SK-N-SH (cell line): ENCODE data around the gene PPP2CA.
A peak's percentile ranks its signal among the peaks of the same experiment; 100 is the strongest.

Source experiments
- JUND ChIP-seq: IDR thresholded peaks from 2 replicates; pipeline ENCODE4 v1.4.0; 2012
- POLR2AphosphoS5 ChIP-seq: IDR thresholded peaks from 2 replicates; pipeline ENCODE4 v1.6.1; 2012; ENCODE audit warnings: low read depth, low read length
- SIN3A ChIP-seq: IDR thresholded peaks from 2 replicates; pipeline ENCODE4 v1.6.1; 2012; ENCODE audit warnings: low read depth, mild to moderate bottlenecking, low read length, moderate library complexity, borderline replicate concordance
- TCF12 ChIP-seq: IDR thresholded peaks from 2 replicates; pipeline ENCODE4 v1.4.0; 2012

DNA sequence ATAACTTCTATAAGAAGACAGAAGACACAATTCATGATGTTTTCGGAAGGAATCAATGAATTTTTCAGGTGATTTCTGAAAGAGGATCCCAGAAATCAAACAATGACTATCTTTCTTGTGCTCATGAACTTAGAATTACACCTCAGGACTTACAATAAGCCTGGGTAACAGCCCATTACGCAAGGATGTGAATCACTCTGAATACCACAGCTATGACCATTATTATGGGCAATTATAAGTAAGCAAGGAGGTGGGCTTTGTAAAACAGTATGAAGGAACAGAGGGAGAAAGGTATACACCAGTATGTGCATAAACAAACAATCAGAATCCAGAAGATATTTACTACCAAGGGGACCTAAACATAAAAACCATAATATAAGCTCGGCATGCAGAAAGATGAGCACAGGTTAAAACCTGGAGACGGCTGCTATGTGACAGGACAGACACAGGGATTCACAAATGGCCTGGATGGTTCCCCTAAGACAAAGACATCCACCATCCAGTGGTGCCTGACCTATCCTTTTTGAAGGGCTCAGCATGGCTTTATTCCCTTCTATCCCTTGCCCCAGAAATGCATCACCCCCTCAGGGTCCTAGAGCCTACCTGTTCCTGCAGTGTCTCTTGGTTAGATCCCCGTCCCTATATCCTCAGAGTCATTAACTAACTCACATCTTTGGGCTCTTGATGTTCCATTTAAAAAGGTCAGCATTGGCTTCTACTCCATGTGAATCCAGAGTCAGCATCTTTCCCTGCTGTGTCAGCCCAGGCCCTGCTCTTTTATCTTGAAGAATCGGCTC is 21.8 kb upstream of the PPP2CA start:
- TF ChIP-seq TCF12, result no peak
- peak; percentile 80 for TF ChIP-seq JUND
- no peak for TF ChIP-seq POLR2AphosphoS5
- TF ChIP-seq SIN3A, result no peak
